Measurements from ENCODE around the gene SUGP1. TPM values are rescaled to one million over a fixed set of nuclear protein-coding genes. Genes with fewer than 3 reads are reported as not detected.

The SUGP1 gene
- total RNA-seq, 4 donors from 2014 or later, result 31.1 to 118 (median 66.5) TPM

- Histone ChIP-seq H3K4me3 (no peak overlapping the region), H3K36me3 (peaks cover 0 to 50% (median 17%) of the 10 kb centered on the region in 4 donors), H3K4me1 (no peaks in the 10 kb centered on the region), H3K27me3 (no peaks in the 10 kb centered on the region), H3K9me3 (no peaks in the 10 kb centered on the region), H3K27ac (no peak overlapping the region)
- TF ChIP-seq CTCF (IDR thresholded peaks at IDR 0.05) (no peak), POLR2A (IDR thresholded peaks at IDR 0.05) (no peak), EP300 (IDR thresholded peaks at IDR 0.05; ENCODE audit: low read depth) (no peak), POLR2AphosphoS5 (IDR thresholded peaks at IDR 0.05) (no peak)
- DNase-seq, result no peak
- 96% methylated on average over 10 of the region's 16 CpGs; no CpG with 5 or more reads in 1 of the 2 donors for WGBS, 2 donors (ENCODE audit: low coverage in 1 of 2)
- intact Hi-C loops (cut with DNase I; ENCODE audit: low total_unique reads), result no loop called here
- in situ Hi-C loops (cut with MboI; ENCODE audit: low pct_ligation_motif_present in 1 of 4, low pct_unique_long_range_greater_than_20kb in 1 of 4, low sequenced_read_pairs in 3 of 4), result no loop called here
These were observed 14.6 kb downstream of the SUGP1 start for GRCh38 chr19:19305696-19306095.

GRCh38 chr19:19305066-19305465 lies 15.2 kb downstream of the SUGP1 start:
- Histone ChIP-seq H3K4me3 (no peak overlapping the region), H3K4me1 (no peaks in the 10 kb centered on the region), H3K27me3 (no peaks in the 10 kb centered on the region), H3K9me3 (no peaks in the 10 kb centered on the region), H3K27ac (no peak overlapping the region), H3K36me3 (peaks cover 0 to 43% (median 15%) of the 10 kb centered on the region in 4 donors)
- in situ Hi-C loops (cut with MboI; ENCODE audit: low pct_ligation_motif_present in 1 of 4, low pct_unique_long_range_greater_than_20kb in 1 of 4, low sequenced_read_pairs in 3 of 4) (no loop called here), intact Hi-C loops (cut with DNase I; ENCODE audit: low total_unique reads) (no loop called here)
- no peak for TF ChIP-seq CTCF (IDR thresholded peaks at IDR 0.05)
- no peak for TF ChIP-seq POLR2A (IDR thresholded peaks at IDR 0.05)
- TF ChIP-seq EP300 (IDR thresholded peaks at IDR 0.05; ENCODE audit: low read depth), result no peak
- TF ChIP-seq POLR2AphosphoS5 (IDR thresholded peaks at IDR 0.05), result no peak
- 92 to 100% methylated on average over 1 to 10 of the region's 10 CpGs for WGBS, 2 donors (ENCODE audit: low coverage in 1 of 2)
- no peak for DNase-seq

- DNase-seq, result no peak
- no peak overlapping the region for H3K27ac ChIP-seq
- no peaks in the 10 kb centered on the region for H3K27me3 ChIP-seq
- WGBS, 2 donors (ENCODE audit: low coverage in 1 of 2), result 88 to 93% methylated on average over 8 to 13 of the region's 14 CpGs
- intact Hi-C loops (cut with DNase I; ENCODE audit: low total_unique reads), result no loop called here
- no peaks in the 10 kb centered on the region for H3K4me1 ChIP-seq
- H3K36me3 ChIP-seq, result peaks cover 0 to 38% (median 12%) of the 10 kb centered on the region in 4 donors
- no peaks in the 10 kb centered on the region for H3K9me3 ChIP-seq
- TF ChIP-seq EP300 (IDR thresholded peaks at IDR 0.05; ENCODE audit: low read depth), result no peak
- TF ChIP-seq POLR2A (IDR thresholded peaks at IDR 0.05), result no peak
- TF ChIP-seq CTCF (IDR thresholded peaks at IDR 0.05), result no peak
- TF ChIP-seq POLR2AphosphoS5 (IDR thresholded peaks at IDR 0.05), result no peak
- in situ Hi-C loops (cut with MboI; ENCODE audit: low pct_ligation_motif_present in 1 of 4, low pct_unique_long_range_greater_than_20kb in 1 of 4, low sequenced_read_pairs in 3 of 4), result no loop called here
- no peak overlapping the region for H3K4me3 ChIP-seq
These were observed 15.9 kb downstream of the SUGP1 start for GRCh38 chr19:19304186-19304965.

- DNase-seq, result no peak
- Histone ChIP-seq H3K27me3 (no peaks in the 10 kb centered on the region), H3K4me1 (no peaks in the 10 kb centered on the region), H3K36me3 (peaks cover 0 to 29% (median 11%) of the 10 kb centered on the region in 4 donors), H3K9me3 (no peaks in the 10 kb centered on the region), H3K27ac (no peak overlapping the region), H3K4me3 (no peak overlapping the region)
- intact Hi-C loops (cut with DNase I; ENCODE audit: low total_unique reads) (no loop called here), in situ Hi-C loops (cut with MboI; ENCODE audit: low pct_ligation_motif_present in 1 of 4, low pct_unique_long_range_greater_than_20kb in 1 of 4, low sequenced_read_pairs in 3 of 4) (no loop called here)
- TF ChIP-seq EP300 (IDR thresholded peaks at IDR 0.05; ENCODE audit: low read depth), result no peak
- WGBS, 2 donors (ENCODE audit: low coverage in 1 of 2), result 94 to 100% methylated on average over 7 to 14 of the region's 14 CpGs
These were observed 16.9 kb downstream of the SUGP1 start for GRCh38 chr19:19303411-19303810.

Data from transverse colon (tissue), 4 donors.